ENCODE results near the gene MAD1L1. TPM values are rescaled to one million over a fixed set of nuclear protein-coding genes. Genes with fewer than 3 reads are reported as not detected.

The MAD1L1 gene
- total and polyA plus RNA-seq, 3 experiments from 2014 or later: 43.6 to 185 (median 47.3) TPM

- no peak overlapping the region for H3K4me3 ChIP-seq (ENCODE audit: low read length)
- ChIA-PET CTCF (interaction anchor here (1.0 to 1.2 kb wide), 2 partner anchors 8 to 16 kb away, joined by 3 read pairs; no protein-coding TSS in a partner anchor), POLR2A (no interaction called here)
- peaks cover 89% of the 10 kb centered on the region for H3K4me1 ChIP-seq (ENCODE audit: insufficient read depth, low read length)
- no peaks in the 10 kb centered on the region for H3K36me3 ChIP-seq (ENCODE audit: insufficient read depth, low read length)
- no peaks in the 10 kb centered on the region for H3K27me3 Mint-ChIP-seq
- no peaks in the 10 kb centered on the region for H3K27me3 ChIP-seq (ENCODE audit: insufficient read depth, low read length, poor library complexity, severe bottlenecking)
- H3K4me3 Mint-ChIP-seq: peak overlapping the region in 1 of 7 donors; percentile 26
- peaks cover 78 to 89% (median 84%) of the 10 kb centered on the region in 3 donors for H3K4me1 Mint-ChIP-seq
- H3K27ac Mint-ChIP-seq: peak overlapping the region in 4 of 8 donors; percentile 20 to 92 (median 52)
- no peak for DNase-seq
- H3K9me3 ChIP-seq (ENCODE audit: low read length): no peaks in the 10 kb centered on the region
- no peaks in the 10 kb centered on the region for H3K9me3 Mint-ChIP-seq
- no peak overlapping the region for H3K27ac ChIP-seq (ENCODE audit: low read depth, low read length)
- H3K36me3 Mint-ChIP-seq: peaks cover 0 to 38% (median 5%) of the 10 kb centered on the region in 3 donors
These were observed 309.1 kb downstream of the MAD1L1 start for GRCh38 chr7:1923409-1924257.

- CTCF ChIA-PET: interaction anchor here (1.2 to 1.4 kb wide), 2 partner anchors 9 to 17 kb away, joined by 3 to 5 read pairs; no protein-coding TSS in a partner anchor
These were observed 309.9 kb downstream of the MAD1L1 start for GRCh38 chr7:1922870-1923236.

GRCh38 chr7:1922071-1922869 lies 310.5 kb downstream of the MAD1L1 start:
- H3K27ac Mint-ChIP-seq: peak overlapping the region in 7 of 8 donors; percentile 15 to 82 (median 67)
- no peaks in the 10 kb centered on the region for H3K9me3 ChIP-seq (ENCODE audit: low read length)
- no peaks in the 10 kb centered on the region for H3K27me3 Mint-ChIP-seq
- no peaks in the 10 kb centered on the region for H3K9me3 Mint-ChIP-seq
- POLR2A ChIA-PET: no interaction called here
- no peak overlapping the region for H3K27ac ChIP-seq (ENCODE audit: low read depth, low read length)
- peaks cover 0 to 30% (median 5%) of the 10 kb centered on the region in 3 donors for H3K36me3 Mint-ChIP-seq
- no peaks in the 10 kb centered on the region for H3K27me3 ChIP-seq (ENCODE audit: insufficient read depth, low read length, poor library complexity, severe bottlenecking)
- CTCF ChIA-PET: interaction anchor here (1.2 to 1.4 kb wide), 2 partner anchors 10 to 18 kb away, joined by 3 to 5 read pairs; no protein-coding TSS in a partner anchor
- peaks cover 83% of the 10 kb centered on the region for H3K4me1 ChIP-seq (ENCODE audit: insufficient read depth, low read length)
- peak overlapping the region; percentile 61 to 91 (median 78) for H3K4me3 Mint-ChIP-seq
- H3K4me1 Mint-ChIP-seq: peaks cover 70 to 84% (median 76%) of the 10 kb centered on the region in 3 donors
- peak in 1 of 5 donors; percentile 58 for DNase-seq
- no peaks in the 10 kb centered on the region for H3K36me3 ChIP-seq (ENCODE audit: insufficient read depth, low read length)
- H3K4me3 ChIP-seq (ENCODE audit: low read length): no peak overlapping the region

More at GRCh38 chr7:1922870-1923236, 309.9 kb downstream of the MAD1L1 start:
- Mint-ChIP-seq H3K27ac (peak overlapping the region in 2 of 8 donors; percentile 37 to 92), H3K4me1 (peaks cover 72 to 84% (median 77%) of the 10 kb centered on the region in 3 donors), H3K9me3 (no peaks in the 10 kb centered on the region), H3K4me3 (peak overlapping the region in 3 of 7 donors; percentile 5 to 48 (median 39)), H3K36me3 (peaks cover 0 to 35% (median 5%) of the 10 kb centered on the region in 3 donors), H3K27me3 (no peaks in the 10 kb centered on the region)
- H3K27ac ChIP-seq (ENCODE audit: low read depth, low read length): no peak overlapping the region
- POLR2A ChIA-PET: no interaction called here
- no peaks in the 10 kb centered on the region for H3K27me3 ChIP-seq (ENCODE audit: insufficient read depth, low read length, poor library complexity, severe bottlenecking)
- H3K4me3 ChIP-seq (ENCODE audit: low read length): no peak overlapping the region
- no peaks in the 10 kb centered on the region for H3K9me3 ChIP-seq (ENCODE audit: low read length)
- no peaks in the 10 kb centered on the region for H3K36me3 ChIP-seq (ENCODE audit: insufficient read depth, low read length)
- DNase-seq: no peak
- H3K4me1 ChIP-seq (ENCODE audit: insufficient read depth, low read length): peaks cover 89% of the 10 kb centered on the region

- H3K4me3 ChIP-seq (ENCODE audit: low read length): no peak overlapping the region
- H3K27ac ChIP-seq (ENCODE audit: low read depth, low read length): no peak overlapping the region
- CTCF ChIA-PET: no interaction called here
- H3K36me3 Mint-ChIP-seq: peaks cover 0 to 33% (median 5%) of the 10 kb centered on the region in 3 donors
- H3K9me3 ChIP-seq (ENCODE audit: low read length): no peaks in the 10 kb centered on the region
- H3K27me3 ChIP-seq (ENCODE audit: insufficient read depth, low read length, poor library complexity, severe bottlenecking): no peaks in the 10 kb centered on the region
- H3K4me3 Mint-ChIP-seq: peak overlapping the region in 6 of 7 donors; percentile 84 to 92 (median 90)
- H3K9me3 Mint-ChIP-seq: no peaks in the 10 kb centered on the region
- DNase-seq: no peak
- H3K4me1 ChIP-seq (ENCODE audit: insufficient read depth, low read length): peaks cover 69% of the 10 kb centered on the region
- no peaks in the 10 kb centered on the region for H3K36me3 ChIP-seq (ENCODE audit: insufficient read depth, low read length)
- POLR2A ChIA-PET: no interaction called here
- peak overlapping the region in 5 of 8 donors; percentile 28 to 90 (median 76) for H3K27ac Mint-ChIP-seq
- no peaks in the 10 kb centered on the region for H3K27me3 Mint-ChIP-seq
- peaks cover 61 to 82% (median 63%) of the 10 kb centered on the region in 3 donors for H3K4me1 Mint-ChIP-seq
These were observed 311.9 kb downstream of the MAD1L1 start for GRCh38 chr7:1920881-1921280.

GRCh38 chr7:1920266-1920681 lies 312.5 kb downstream of the MAD1L1 start:
- ChIA-PET CTCF (interaction anchor here (1.1 kb wide), 1 partner anchor 200 kb away, joined by 3 read pairs; no protein-coding TSS in a partner anchor), POLR2A (no interaction called here)
- peak overlapping the region in 7 of 8 donors; percentile 28 to 91 (median 82) for H3K27ac Mint-ChIP-seq
- Histone ChIP-seq H3K27me3 (ENCODE audit: insufficient read depth, low read length, poor library complexity, severe bottlenecking) (no peaks in the 10 kb centered on the region), H3K27ac (ENCODE audit: low read depth, low read length) (no peak overlapping the region), H3K36me3 (ENCODE audit: insufficient read depth, low read length) (no peaks in the 10 kb centered on the region), H3K9me3 (ENCODE audit: low read length) (no peaks in the 10 kb centered on the region), H3K4me1 (ENCODE audit: insufficient read depth, low read length) (peaks cover 65% of the 10 kb centered on the region), H3K4me3 (ENCODE audit: low read length) (peak overlapping the region; percentile 45)
- peak overlapping the region; percentile 21 to 92 (median 90) for H3K4me3 Mint-ChIP-seq
- no peaks in the 10 kb centered on the region for H3K27me3 Mint-ChIP-seq
- H3K36me3 Mint-ChIP-seq: peaks cover 0 to 38% (median 5%) of the 10 kb centered on the region in 3 donors
- peak in 4 of 5 donors; percentile 14 to 72 (median 57) for DNase-seq
- H3K9me3 Mint-ChIP-seq: no peaks in the 10 kb centered on the region
- peaks cover 55 to 79% (median 57%) of the 10 kb centered on the region in 3 donors for H3K4me1 Mint-ChIP-seq

GRCh38 chr7:1919539-1920265 lies 313.0 kb downstream of the MAD1L1 start:
- H3K36me3 ChIP-seq (ENCODE audit: insufficient read depth, low read length): no peaks in the 10 kb centered on the region
- peaks cover 59% of the 10 kb centered on the region for H3K4me1 ChIP-seq (ENCODE audit: insufficient read depth, low read length)
- Mint-ChIP-seq H3K27me3 (no peaks in the 10 kb centered on the region), H3K4me1 (peaks cover 49 to 74% (median 51%) of the 10 kb centered on the region in 3 donors), H3K9me3 (no peaks in the 10 kb centered on the region), H3K36me3 (peaks cover 0 to 40% (median 5%) of the 10 kb centered on the region in 3 donors), H3K4me3 (peak overlapping the region; percentile 21 to 92 (median 90)), H3K27ac (peak overlapping the region; percentile 28 to 91 (median 75))
- H3K9me3 ChIP-seq (ENCODE audit: low read length): no peaks in the 10 kb centered on the region
- no peak overlapping the region for H3K27ac ChIP-seq (ENCODE audit: low read depth, low read length)
- CTCF ChIA-PET: interaction anchor here (1.1 kb wide), 1 partner anchor 200 kb away, joined by 3 read pairs; no protein-coding TSS in a partner anchor
- peak overlapping the region; percentile 45 for H3K4me3 ChIP-seq (ENCODE audit: low read length)
- DNase-seq: peak in 1 of 5 donors; percentile 54
- no peaks in the 10 kb centered on the region for H3K27me3 ChIP-seq (ENCODE audit: insufficient read depth, low read length, poor library complexity, severe bottlenecking)
- POLR2A ChIA-PET: no interaction called here

- H3K36me3 Mint-ChIP-seq: peaks cover 0 to 42% (median 5%) of the 10 kb centered on the region in 3 donors
- H3K27me3 Mint-ChIP-seq: no peaks in the 10 kb centered on the region
- H3K9me3 Mint-ChIP-seq: no peaks in the 10 kb centered on the region
- H3K27me3 ChIP-seq (ENCODE audit: insufficient read depth, low read length, poor library complexity, severe bottlenecking): no peaks in the 10 kb centered on the region
- ChIA-PET POLR2A (no interaction called here), CTCF (interaction anchor here (1.1 kb wide), 1 partner anchor 201 kb away, joined by 3 read pairs; no protein-coding TSS in a partner anchor)
- H3K36me3 ChIP-seq (ENCODE audit: insufficient read depth, low read length): no peaks in the 10 kb centered on the region
- no peak for DNase-seq
- H3K4me1 Mint-ChIP-seq: peaks cover 42 to 67% (median 44%) of the 10 kb centered on the region in 3 donors
- H3K27ac ChIP-seq (ENCODE audit: low read depth, low read length): no peak overlapping the region
- peak overlapping the region in 2 of 7 donors; percentile 91 to 92 for H3K4me3 Mint-ChIP-seq
- no peaks in the 10 kb centered on the region for H3K9me3 ChIP-seq (ENCODE audit: low read length)
- peak overlapping the region; percentile 45 for H3K4me3 ChIP-seq (ENCODE audit: low read length)
- peaks cover 52% of the 10 kb centered on the region for H3K4me1 ChIP-seq (ENCODE audit: insufficient read depth, low read length)
- peak overlapping the region in 2 of 8 donors; percentile 73 to 82 for H3K27ac Mint-ChIP-seq
These were observed 313.7 kb downstream of the MAD1L1 start for GRCh38 chr7:1918881-1919525.
